ENCODE results near the gene FBXL17. TPM values are rescaled to one million over a fixed set of nuclear protein-coding genes. Genes with fewer than 3 reads are reported as not detected.

Gene FBXL17
- total RNA-seq, 1 donor from 2014 or later = 49.4 TPM

GRCh38 chr5:107919361-107919760, 462.5 kb downstream of the FBXL17 start:
- intact Hi-C loops (cut with micrococcal nuclease) = no loop called here

GRCh38 chr5:107917983-107918382, 463.9 kb downstream of the FBXL17 start:
- intact Hi-C loops (cut with micrococcal nuclease) = no loop called here
- TF ChIP-seq CTCF (IDR thresholded peaks at IDR 0.05; ENCODE audit: borderline replicate concordance) = no peak
- no peak for DNase-seq

More at GRCh38 chr5:107919361-107919760, 462.5 kb downstream of the FBXL17 start:
- no peaks in the 10 kb centered on the region for H3K36me3 ChIP-seq
- H3K27ac ChIP-seq (replicated peaks) = no peak overlapping the region
- no peaks in the 10 kb centered on the region for H3K9me3 ChIP-seq (replicated peaks)
- H3K27me3 ChIP-seq (ENCODE audit: low read depth) = no peaks in the 10 kb centered on the region
- DNase-seq = no peak
- no peak for TF ChIP-seq CTCF (IDR thresholded peaks at IDR 0.05; ENCODE audit: borderline replicate concordance)
- no peak overlapping the region for H3K4me3 ChIP-seq
- no peaks in the 10 kb centered on the region for H3K4me1 ChIP-seq

GRCh38 chr5:107916731-107917725, 464.9 kb downstream of the FBXL17 start:
- Histone ChIP-seq H3K4me1 (no peaks in the 10 kb centered on the region), H3K9me3 (replicated peaks) (no peaks in the 10 kb centered on the region), H3K36me3 (no peaks in the 10 kb centered on the region), H3K27me3 (ENCODE audit: low read depth) (no peaks in the 10 kb centered on the region), H3K27ac (replicated peaks) (no peak overlapping the region), H3K4me3 (no peak overlapping the region)
- intact Hi-C loops (cut with micrococcal nuclease) = no loop called here
- TF ChIP-seq CTCF (IDR thresholded peaks at IDR 0.05; ENCODE audit: borderline replicate concordance) = no peak
- DNase-seq = no peak

More at GRCh38 chr5:107917983-107918382, 463.9 kb downstream of the FBXL17 start:
- H3K4me1 ChIP-seq = no peaks in the 10 kb centered on the region
- H3K36me3 ChIP-seq = no peaks in the 10 kb centered on the region
- H3K4me3 ChIP-seq = no peak overlapping the region
- H3K9me3 ChIP-seq (replicated peaks) = no peaks in the 10 kb centered on the region
- H3K27ac ChIP-seq (replicated peaks) = no peak overlapping the region
- no peaks in the 10 kb centered on the region for H3K27me3 ChIP-seq (ENCODE audit: low read depth)

GRCh38 chr5:107915176-107915812, 466.6 kb downstream of the FBXL17 start:
- H3K27me3 ChIP-seq (ENCODE audit: low read depth) = no peaks in the 10 kb centered on the region
- no peak for DNase-seq
- no peak for TF ChIP-seq CTCF (IDR thresholded peaks at IDR 0.05; ENCODE audit: borderline replicate concordance)
- H3K9me3 ChIP-seq (replicated peaks) = no peaks in the 10 kb centered on the region
- intact Hi-C loops (cut with micrococcal nuclease) = no loop called here
- H3K36me3 ChIP-seq = no peaks in the 10 kb centered on the region
- H3K4me3 ChIP-seq = no peak overlapping the region
- H3K27ac ChIP-seq (replicated peaks) = no peak overlapping the region
- H3K4me1 ChIP-seq = no peaks in the 10 kb centered on the region

GRCh38 chr5:107913494-107913893, 468.4 kb downstream of the FBXL17 start:
- Histone ChIP-seq H3K36me3 (no peaks in the 10 kb centered on the region), H3K4me1 (no peaks in the 10 kb centered on the region), H3K27ac (replicated peaks) (no peak overlapping the region), H3K9me3 (replicated peaks) (no peaks in the 10 kb centered on the region), H3K4me3 (no peak overlapping the region), H3K27me3 (ENCODE audit: low read depth) (no peaks in the 10 kb centered on the region)
- no peak for DNase-seq
- TF ChIP-seq CTCF (IDR thresholded peaks at IDR 0.05; ENCODE audit: borderline replicate concordance) = no peak
- intact Hi-C loops (cut with micrococcal nuclease) = no loop called here

Measured in left ventricle myocardium inferior (tissue), 1 donor.